ENCODE results near the gene FGFR3.

GRCh38 chr4:1756079-1756478, 37.0 kb upstream of the FGFR3 start:
- TF ChIP-seq POLR2AphosphoS5 (IDR thresholded peaks at IDR 0.05) (no peak), EZH2 (IDR thresholded peaks at IDR 0.05; ENCODE audit: borderline replicate concordance, insufficient read depth, low read length, poor library complexity, severe bottlenecking) (no peak), RAD21 (conservative IDR thresholded peaks at IDR 0.05) (no peak), CTCF (IDR thresholded peaks at IDR 0.05; ENCODE audit: poor library complexity, severe bottlenecking) (no peak), EP300 (conservative IDR thresholded peaks at IDR 0.05; ENCODE audit: poor library complexity, severe bottlenecking) (no peak), REST (IDR thresholded peaks at IDR 0.05; ENCODE audit: borderline replicate concordance) (no peak), TAF1 (IDR thresholded peaks at IDR 0.05; ENCODE audit: low read depth) (no peak), MXI1 (conservative IDR thresholded peaks at IDR 0.05; ENCODE audit: poor library complexity, severe bottlenecking) (no peak), SMC3 (conservative IDR thresholded peaks at IDR 0.05; ENCODE audit: poor library complexity) (no peak)
